Measurements from ENCODE around the gene USP21. TPM values are rescaled to one million over a fixed set of nuclear protein-coding genes. Genes with fewer than 3 reads are reported as not detected.

The USP21 gene
- total and polyA plus RNA-seq, 2 experiments from 2014 or later: 6.3 to 16.5 TPM

DNA sequence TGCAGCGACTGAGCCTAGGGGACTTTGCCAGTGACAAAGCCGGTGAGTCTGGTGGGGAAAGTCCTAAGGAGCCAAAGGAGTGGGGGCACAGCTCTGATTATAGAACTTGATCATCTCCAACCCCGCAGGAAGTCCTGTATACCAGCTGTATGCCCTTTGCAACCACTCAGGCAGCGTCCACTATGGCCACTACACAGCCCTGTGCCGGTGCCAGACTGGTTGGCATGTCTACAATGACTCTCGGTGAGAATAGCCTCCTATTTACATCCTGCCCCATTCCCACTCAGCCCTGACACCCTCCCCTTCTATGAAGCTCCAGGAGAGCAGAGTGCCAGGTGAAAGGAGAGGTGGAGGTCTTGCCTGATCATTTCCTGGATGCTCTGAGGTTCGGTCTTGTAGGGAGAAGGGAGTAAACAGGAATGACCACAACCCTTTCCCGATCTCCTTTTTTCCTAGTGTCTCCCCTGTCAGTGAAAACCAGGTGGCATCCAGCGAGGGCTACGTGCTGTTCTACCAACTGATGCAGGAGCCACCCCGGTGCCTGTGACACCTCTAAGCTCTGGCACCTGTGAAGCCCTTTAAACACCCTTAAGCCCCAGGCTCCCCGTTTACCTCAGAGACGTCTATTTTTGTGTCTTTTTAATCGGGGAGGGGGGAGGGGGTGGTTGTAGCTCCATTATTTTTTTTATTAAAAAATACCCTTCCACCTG, 5.8 kb downstream of the USP21 start:
- peak overlapping the region; percentile 79 for H3K4me3 ChIP-seq
- H4K20me1 ChIP-seq (ENCODE audit: insufficient read depth): no peaks in the 10 kb centered on the region
- H3F3A ChIP-seq (ENCODE audit: insufficient read depth): peaks cover 20% of the 10 kb centered on the region
- peak overlapping the region; percentile 85 for H3K4me2 ChIP-seq (ENCODE audit: unreplicated experiment)
- no peak overlapping the region for H2AFZ ChIP-seq
- H3K27ac ChIP-seq: peak overlapping the region; percentile 99
- no peak for TF ChIP-seq EZH2phosphoT487 (IDR thresholded peaks at IDR 0.05; ENCODE audit: insufficient read depth, low read depth)
- no peak for TF ChIP-seq EZH2 (IDR thresholded peaks at IDR 0.05; ENCODE audit: insufficient read depth, poor library complexity, severe bottlenecking)
- H3K79me2 ChIP-seq (ENCODE audit: insufficient read depth): peaks cover 9% of the 10 kb centered on the region
- WGBS, 2 experiments (ENCODE audit: low coverage in 1 of 2, low lambda C conversion rate in 2 of 2, missing lambda C conversion rate in 2 of 2): 58 to 59% methylated on average over 14 of the region's 14 CpGs
- in situ Hi-C loops (cut with MboI): no loop called here
- H3K27me3 ChIP-seq (replicated peaks; ENCODE audit: insufficient read depth): no peaks in the 10 kb centered on the region
- no peak for DNase-seq
- no peaks in the 10 kb centered on the region for H3K9me3 ChIP-seq (ENCODE audit: low read depth)
- no peaks in the 10 kb centered on the region for H3K9me2 ChIP-seq (ENCODE audit: insufficient read depth)
- H3K4me1 ChIP-seq (ENCODE audit: insufficient read depth): peaks cover 9% of the 10 kb centered on the region
- no peaks in the 10 kb centered on the region for H3K36me3 ChIP-seq (ENCODE audit: low read depth)
- H3K9ac ChIP-seq: peak overlapping the region; percentile 96

GRCh38 chr1:161165742-161166668, 6.7 kb downstream of the USP21 start, which contains the start of gene PPOX:
TSS of gene PPOX (plus strand) at chr1:161166426. CDS start at chr1:161166848, 422 bp downstream.
- peaks cover 7% of the 10 kb centered on the region for H3K36me3 ChIP-seq (ENCODE audit: low read depth)
- TF ChIP-seq EZH2 (IDR thresholded peaks at IDR 0.05; ENCODE audit: insufficient read depth, poor library complexity, severe bottlenecking) (no peak), EZH2phosphoT487 (IDR thresholded peaks at IDR 0.05; ENCODE audit: insufficient read depth, low read depth) (no peak)
- WGBS, 2 experiments (ENCODE audit: low coverage in 1 of 2, low lambda C conversion rate in 2 of 2, missing lambda C conversion rate in 2 of 2): 1% methylated on average over 46 to 53 of the region's 54 CpGs
- peak; percentile 99 for DNase-seq
- H2AFZ ChIP-seq: peak within 1 kb of the TSS; percentile 72
- peak within 1 kb of the TSS; percentile 99 for H3K27ac ChIP-seq
- H3K79me2 ChIP-seq (ENCODE audit: insufficient read depth): peaks cover 1% of the 10 kb centered on the region; the same call in 1 of the 2 replicates
- H3K4me2 ChIP-seq (ENCODE audit: unreplicated experiment): peak within 1 kb of the TSS; percentile 85
- peaks cover 20% of the 10 kb centered on the region for H3F3A ChIP-seq (ENCODE audit: insufficient read depth)
- peaks cover 6% of the 10 kb centered on the region for H3K4me1 ChIP-seq (ENCODE audit: insufficient read depth)
- H3K9me2 ChIP-seq (ENCODE audit: insufficient read depth): no peaks in the 10 kb centered on the region
- H3K27me3 ChIP-seq (replicated peaks; ENCODE audit: insufficient read depth): no peaks in the 10 kb centered on the region
- peak within 1 kb of the TSS; percentile 79 for H3K4me3 ChIP-seq
- no peaks in the 10 kb centered on the region for H3K9me3 ChIP-seq (ENCODE audit: low read depth)
- no peaks in the 10 kb centered on the region for H4K20me1 ChIP-seq (ENCODE audit: insufficient read depth)
- peak within 1 kb of the TSS; percentile 96 for H3K9ac ChIP-seq
- in situ Hi-C loops (cut with MboI): no loop called here

GRCh38 chr1:161166669-161167548, 7.6 kb downstream of the USP21 start:
- Histone ChIP-seq H3K36me3 (ENCODE audit: low read depth) (peaks cover 15% of the 10 kb centered on the region), H3K27ac (peak overlapping the region; percentile 99)

More at GRCh38 chr1:161166669-161167548, 7.6 kb downstream of the USP21 start:
- H3F3A ChIP-seq (ENCODE audit: insufficient read depth): peaks cover 25% of the 10 kb centered on the region
- H3K9ac ChIP-seq: peak overlapping the region; percentile 96
- TF ChIP-seq EZH2 (IDR thresholded peaks at IDR 0.05; ENCODE audit: insufficient read depth, poor library complexity, severe bottlenecking) (no peak), EZH2phosphoT487 (IDR thresholded peaks at IDR 0.05; ENCODE audit: insufficient read depth, low read depth) (no peak)
- 7% methylated on average over 32 to 33 of the region's 33 CpGs for WGBS, 2 experiments (ENCODE audit: low coverage in 1 of 2, low lambda C conversion rate in 2 of 2, missing lambda C conversion rate in 2 of 2)
- H3K9me3 ChIP-seq (ENCODE audit: low read depth): no peaks in the 10 kb centered on the region
- DNase-seq: peak; percentile 53
- no peaks in the 10 kb centered on the region for H3K27me3 ChIP-seq (replicated peaks; ENCODE audit: insufficient read depth)
- no peaks in the 10 kb centered on the region for H4K20me1 ChIP-seq (ENCODE audit: insufficient read depth)
- peak overlapping the region; percentile 79 for H3K4me3 ChIP-seq
- peak overlapping the region; percentile 85 for H3K4me2 ChIP-seq (ENCODE audit: unreplicated experiment)
- H3K79me2 ChIP-seq (ENCODE audit: insufficient read depth): 0 out of 2 replicates have a peak, but pooled peaks cover 9% of the 10 kb centered on the region
- in situ Hi-C loops (cut with MboI): no loop called here
- peaks cover 10% of the 10 kb centered on the region for H3K4me1 ChIP-seq (ENCODE audit: insufficient read depth)
- H3K9me2 ChIP-seq (ENCODE audit: insufficient read depth): no peaks in the 10 kb centered on the region
- H2AFZ ChIP-seq: peak overlapping the region; percentile 72
